HG02763 (cell line): ENCODE results near the gene MED13.
"Not testable (repeated sequence)": the region's sequence is repeated elsewhere in the genome, so short reads cannot be mapped to it uniquely, and the experiment has no call there.

ENCODE experiments used
- ATAC-seq: cut with Tn5 transposase; IDR thresholded peaks from one replicate; pipeline ENCODE4 v1.9.1; 2021; ENCODE audit warnings: mild to moderate bottlenecking, moderate library complexity; ENCODE audit not compliant: unreplicated experiment

Gene MED13

DNA sequence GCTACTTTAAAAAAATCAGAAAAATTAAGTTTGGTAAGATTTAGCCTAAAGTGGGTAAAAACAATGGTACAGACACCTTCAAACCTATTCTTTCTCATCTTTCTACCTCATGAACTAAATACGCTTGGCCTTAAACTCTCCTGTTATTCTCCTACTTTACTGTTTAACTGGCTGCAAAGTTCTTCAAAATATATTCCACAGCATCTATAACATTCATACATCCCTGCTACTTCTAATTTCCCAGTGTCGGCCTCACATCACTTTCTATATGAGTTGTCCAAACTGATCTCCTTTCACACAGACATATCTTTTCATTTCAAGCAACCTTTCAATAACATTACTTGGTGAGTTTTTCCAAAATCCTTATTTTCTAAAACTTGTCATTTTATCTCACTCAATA lies 64.0 kb downstream of the MED13 start:
- ATAC-seq: no peak

DNA sequence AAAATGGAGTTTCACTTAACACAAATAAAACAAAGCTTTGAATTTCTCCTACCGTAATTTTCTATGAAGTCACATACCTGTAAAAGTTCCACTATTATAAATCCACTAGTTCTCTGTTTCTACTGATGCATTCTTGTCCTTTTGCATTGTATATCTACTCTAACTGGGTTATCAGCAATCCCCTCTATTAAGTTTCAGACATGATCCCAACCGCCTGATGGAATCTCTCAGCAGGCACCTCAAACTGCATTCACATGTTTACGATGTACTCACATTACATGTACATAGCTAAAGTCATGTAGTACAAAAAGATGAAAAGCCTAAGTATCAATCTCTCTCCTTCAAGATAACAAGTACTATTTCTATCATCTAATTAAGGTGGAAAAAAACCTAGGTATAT lies 64.9 kb downstream of the MED13 start:
- ATAC-seq: no peak

DNA sequence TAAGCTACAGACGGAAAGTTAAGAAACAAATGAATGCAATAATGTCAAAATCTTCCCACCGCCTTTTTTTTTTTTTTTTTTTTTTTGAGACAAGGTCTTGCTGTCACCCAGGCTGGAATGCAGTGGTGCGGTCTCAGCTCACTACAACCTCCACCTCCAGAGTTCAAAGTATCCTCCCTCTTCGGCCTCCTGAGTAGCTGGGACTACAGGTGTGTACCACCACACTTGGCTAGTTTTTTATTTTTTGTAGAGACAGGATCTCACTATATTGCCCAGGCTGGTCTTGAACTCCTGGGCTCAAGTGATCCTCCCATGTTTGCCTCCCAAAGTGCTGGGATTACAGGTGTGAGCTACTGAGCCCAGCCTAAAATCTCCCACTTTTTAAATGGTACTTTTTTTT lies 66.5 kb downstream of the MED13 start:
- ATAC-seq: not testable (repeated sequence)

DNA sequence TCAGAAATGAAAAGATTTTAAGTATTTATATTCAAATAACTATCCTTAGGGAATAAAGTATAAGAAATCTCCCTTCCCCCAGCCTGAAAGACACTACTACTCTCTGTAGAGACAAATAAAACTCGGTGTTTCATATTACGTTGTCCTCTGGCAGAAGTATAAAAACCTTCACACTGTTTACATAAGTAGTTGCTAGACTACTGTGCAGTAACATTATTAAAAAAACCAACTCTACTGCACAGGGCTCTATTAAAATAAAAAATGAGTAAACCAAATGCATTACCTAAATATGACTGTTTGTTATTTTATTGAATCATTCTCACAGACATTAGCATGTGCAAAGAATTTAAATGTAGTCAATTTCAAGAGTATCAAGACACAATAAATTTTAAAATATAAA lies 67.4 kb downstream of the MED13 start:
- no peak for ATAC-seq

DNA sequence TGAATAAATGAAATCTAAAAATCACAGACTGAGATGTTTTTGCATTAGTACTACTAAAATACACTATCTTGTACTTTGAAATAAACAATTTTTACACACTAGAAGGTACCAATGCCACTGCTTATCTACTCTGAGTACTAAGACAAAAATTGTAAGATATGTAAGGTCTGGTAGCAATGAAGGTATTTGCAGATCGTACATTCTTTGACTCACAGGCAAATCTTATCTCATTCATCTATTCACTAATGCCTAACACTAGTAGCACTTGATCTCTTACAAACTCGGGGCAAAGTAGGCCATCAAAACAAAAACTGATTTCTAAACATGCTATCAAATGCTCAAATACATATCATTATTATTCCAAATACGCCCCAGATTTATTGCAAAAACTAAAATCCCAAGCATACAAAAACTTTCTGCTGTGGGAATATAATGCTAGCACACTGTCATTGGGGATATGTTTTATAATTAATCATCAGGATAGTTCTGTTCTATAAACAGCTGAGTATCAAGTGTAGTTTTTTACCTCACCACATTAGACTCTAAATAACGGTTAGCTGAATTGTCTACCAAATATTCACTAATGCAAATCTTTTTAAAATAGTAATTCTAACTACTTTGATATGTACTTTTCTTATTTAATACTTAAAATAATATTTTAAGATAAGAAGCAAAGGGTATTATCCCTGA lies 68.0 kb downstream of the MED13 start:
- no peak for ATAC-seq

DNA sequence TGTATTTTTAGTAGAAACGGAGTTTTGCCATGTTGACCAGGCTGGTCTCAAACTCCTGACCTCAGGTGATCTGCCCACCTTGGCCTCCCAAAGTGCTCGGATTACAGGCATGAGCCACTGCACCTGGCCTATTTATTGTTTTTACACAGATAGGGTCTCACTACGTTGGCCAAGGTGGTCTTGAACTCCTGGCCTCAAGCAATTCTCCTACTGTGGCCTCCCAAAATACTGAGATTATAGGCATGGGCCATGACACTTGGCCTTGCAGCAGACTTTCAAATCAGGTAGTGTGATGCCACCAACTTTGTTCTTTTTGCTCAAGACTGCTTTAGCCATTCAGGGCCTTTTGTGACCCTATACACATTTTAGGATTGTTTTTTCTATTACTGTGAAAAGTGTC lies 75.6 kb downstream of the MED13 start:
- ATAC-seq: no peak

DNA sequence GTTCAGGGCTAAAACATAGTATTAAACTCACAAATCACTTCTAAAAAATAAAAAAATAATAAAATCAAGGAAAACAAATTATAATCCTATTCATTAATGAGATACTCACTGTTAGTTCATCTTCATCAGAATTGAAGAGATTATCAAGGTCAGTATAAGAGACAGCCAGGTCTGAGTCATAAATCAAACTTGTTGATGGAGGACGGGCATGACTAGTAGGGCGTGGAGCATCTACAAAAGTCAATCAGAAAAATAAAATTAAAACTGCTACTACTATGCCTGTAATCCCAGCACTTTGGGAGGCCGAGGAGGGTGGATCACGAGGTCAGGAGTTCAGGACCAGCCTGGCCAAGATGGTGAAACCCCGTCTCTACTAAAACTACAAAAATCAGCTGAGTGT lies 78.2 kb downstream of the MED13 start:
- no peak for ATAC-seq

DNA sequence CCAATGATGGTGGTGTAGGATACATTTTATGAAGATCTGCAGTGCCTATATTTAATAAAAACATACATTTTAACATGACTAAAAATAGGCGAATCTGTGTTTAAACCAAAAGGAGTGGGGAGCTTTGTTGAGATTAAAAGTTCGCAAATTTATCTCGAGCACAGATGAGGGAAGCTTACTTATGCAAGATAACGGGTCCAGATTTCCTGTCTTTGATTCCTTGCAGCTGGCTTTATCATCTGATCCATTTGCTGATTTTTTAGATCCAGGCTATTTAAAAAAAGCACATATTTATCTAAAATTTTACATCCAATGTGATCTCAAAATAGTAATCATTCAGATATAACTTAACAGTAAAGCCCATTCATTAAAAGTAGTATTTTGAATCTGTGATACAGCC lies 80.3 kb downstream of the MED13 start:
- ATAC-seq: no peak

DNA sequence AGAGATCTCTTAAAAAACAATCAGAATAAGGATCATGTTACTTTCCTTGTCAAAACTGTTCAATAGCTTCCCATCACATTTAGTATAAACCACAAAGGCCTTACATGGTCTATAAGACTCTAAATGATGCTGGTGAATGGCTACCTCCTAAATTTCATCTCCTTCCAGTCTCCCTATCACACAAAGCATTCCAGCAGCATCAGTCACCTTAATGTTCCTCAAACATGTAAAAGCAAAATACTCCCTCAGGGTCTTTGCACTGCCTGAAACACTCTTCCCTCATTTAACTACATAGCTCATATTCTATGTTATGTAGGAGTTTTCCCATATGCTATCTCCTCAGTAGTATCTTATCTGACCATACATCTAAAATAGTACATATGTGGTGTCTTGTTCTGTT lies 83.8 kb downstream of the MED13 start:
- ATAC-seq: no peak

DNA sequence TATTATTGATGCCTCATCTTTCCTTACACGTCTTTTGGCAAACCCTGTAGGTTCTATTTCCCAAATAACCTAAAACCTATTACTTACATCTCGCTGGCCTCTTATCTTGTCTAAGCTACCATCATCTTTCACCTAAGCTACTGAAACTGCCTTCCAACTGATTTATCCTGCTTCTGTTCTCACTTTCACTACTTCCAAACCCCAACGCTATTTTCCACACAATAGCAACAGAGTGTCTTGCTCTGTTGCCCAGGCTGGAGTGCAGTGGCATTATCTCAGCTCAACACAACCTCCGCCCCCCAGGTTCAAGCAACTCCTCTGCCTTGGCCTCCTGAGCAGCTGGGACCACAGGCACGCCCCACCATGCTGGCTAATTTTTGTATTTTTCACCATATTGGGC lies 84.5 kb downstream of the MED13 start:
- no peak for ATAC-seq

DNA sequence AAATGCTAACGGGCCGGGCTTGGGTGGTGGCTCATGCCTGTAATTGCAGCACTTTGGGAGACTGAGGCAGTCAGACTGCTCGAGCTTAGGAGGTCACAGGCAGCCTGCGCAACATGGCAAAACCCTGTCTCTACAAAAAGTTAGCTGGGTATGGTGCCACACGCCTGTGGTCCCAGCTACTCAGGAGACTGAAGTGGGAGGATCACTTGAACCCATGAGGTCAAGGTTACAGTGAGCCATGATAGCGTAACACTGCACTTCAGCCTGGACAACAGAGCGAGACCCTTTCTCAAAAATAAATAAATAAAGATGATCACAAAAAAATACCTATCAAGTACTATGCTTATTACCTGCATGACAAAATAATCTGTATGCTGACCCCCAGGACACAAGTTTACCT lies 91.0 kb downstream of the MED13 start:
- ATAC-seq: no peak

DNA sequence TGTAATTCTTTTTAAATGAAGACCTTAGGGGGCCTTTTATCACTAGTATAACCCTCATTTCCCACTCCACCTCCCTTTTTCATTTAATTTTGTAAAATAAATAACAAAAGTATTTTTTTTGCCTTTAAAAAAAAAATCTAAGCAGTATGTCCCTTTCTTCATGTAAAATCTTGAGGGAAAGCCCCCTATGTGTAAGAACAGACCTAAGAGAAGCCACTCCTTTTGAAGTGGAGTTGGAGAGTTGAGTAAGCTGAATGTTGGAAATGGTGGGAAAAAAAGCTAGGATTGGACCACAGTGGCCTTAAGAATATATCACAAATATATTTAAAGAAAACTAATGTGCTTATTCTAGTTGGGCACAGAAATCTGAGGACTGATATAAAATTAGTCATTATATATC lies 92.8 kb downstream of the MED13 start:
- ATAC-seq: no peak

DNA sequence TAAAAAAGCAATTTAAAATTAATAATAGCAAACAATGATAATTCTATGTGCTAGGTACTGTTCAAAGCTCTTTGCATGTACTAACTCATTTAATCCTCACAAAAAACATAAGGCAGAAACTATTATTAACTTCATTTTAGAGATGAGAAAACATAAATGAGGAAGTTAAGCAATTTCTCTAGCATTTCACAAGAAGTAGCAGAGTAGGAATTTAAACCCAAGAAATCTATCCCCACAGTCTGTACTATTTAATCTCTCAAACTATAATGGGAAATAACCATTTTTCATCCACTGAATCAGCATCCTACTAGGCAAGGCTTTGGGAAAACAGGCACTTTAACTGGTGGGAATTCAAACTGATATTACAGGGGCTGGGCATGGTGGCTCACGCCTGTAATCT lies 95.0 kb downstream of the MED13 start:
- ATAC-seq: no peak

DNA sequence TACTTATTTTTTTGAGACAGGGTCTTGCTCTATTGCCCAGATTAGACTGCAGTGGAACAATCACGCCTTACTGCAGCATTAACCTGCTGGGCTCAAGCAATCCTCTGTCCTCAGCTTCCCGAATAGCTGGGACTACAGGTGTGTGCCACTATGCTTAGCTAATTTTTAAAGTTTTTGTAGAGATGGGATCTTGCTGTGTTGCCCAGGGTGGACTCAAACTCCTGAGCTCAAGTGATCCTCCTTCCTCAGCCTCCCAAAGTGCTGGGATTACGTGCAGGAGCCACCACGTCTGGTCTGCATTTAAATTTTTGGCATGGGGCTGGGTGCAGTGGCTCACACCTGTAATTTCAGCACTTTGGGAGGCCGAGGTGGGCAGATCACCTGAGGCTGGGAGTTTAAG lies 96.3 kb downstream of the MED13 start:
- ATAC-seq: no peak

DNA sequence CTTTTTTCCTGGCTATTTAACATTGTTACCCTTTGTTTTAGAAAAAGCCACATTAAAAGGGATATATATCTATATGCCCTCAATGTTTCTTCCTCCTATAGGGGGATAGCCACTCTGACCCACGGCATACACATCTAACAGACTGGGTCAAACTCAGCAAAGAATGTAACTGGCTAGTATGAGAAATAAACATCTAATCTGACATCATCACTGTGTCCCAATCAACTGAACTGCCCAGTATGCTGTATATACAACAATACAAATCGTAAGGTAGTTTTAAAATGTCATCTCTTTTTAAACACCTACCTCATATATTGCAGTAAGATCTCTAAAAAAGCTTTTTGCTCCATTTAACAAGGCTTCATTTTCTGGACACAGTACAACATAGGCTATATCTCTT lies 97.3 kb downstream of the MED13 start:
- no peak for ATAC-seq

DNA sequence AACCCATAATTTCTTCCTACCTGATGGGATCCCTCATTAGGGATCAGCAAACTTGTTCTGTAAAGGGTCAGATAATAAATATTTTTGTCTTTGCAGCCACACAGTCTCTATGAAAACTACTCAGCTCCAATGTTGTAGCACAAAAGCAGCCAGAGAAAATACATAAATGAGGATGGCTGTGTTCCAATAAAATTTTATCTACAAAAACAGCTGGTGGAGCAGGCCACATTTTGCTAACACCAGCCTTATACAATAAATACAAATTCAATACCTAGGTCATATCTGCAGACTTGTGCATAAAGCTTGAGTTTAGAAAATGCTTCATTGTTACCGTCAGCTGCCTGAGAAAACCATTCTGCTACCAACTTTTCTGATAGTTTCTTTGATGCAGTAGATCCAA lies 98.9 kb downstream of the MED13 start:
- no peak for ATAC-seq

DNA sequence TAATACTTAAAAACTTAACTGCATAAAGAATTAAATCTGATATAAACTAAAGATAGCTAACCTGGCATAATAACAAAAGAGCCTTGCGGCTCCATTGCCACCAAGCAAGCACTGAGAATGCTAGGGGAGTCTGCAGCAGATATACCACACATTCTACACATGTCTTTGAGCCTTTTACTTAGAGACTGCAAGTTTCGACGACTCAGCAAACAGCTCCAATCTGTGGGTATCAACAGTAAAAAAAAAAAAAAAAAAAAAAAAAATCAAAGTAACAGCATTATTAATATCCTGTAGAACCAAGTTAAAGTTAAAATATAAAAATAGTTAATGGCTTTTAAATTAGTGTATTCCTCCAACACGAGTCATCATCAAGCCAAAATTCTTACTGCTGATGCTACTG lies 109.5 kb downstream of the MED13 start:
- ATAC-seq: no peak

DNA sequence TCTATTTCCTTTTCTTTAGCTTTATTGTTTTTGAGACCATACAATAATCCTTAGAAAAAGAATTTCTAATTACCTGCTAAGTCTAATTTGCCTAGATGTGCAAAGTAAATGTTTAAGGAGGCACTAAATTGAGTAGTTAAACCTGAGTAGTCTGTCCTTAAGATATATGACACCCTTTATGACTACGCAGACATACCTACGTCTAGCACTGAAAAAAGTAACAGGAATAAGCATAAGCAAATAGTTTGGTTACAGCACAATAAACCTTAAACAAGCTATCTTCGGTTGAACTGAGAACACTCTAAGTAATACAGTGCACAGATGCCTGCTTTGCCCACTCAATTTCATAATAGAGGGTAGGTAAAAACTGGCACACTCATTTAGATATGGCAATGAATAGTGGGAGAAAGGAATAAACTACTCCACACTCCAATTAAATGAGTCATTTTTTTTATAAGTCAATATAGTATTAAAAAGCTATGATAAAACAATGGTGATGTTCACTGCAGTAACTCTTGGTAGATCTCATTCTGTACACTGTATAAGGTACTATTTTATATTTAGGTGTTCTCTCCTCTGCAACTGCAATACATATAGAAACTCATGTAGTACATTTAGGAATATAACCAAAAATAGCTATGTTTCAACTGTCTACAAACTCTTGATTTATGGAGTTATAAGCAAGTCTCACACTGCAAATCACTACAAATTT lies 117.6 kb downstream of the MED13 start:
- ATAC-seq: no peak

DNA sequence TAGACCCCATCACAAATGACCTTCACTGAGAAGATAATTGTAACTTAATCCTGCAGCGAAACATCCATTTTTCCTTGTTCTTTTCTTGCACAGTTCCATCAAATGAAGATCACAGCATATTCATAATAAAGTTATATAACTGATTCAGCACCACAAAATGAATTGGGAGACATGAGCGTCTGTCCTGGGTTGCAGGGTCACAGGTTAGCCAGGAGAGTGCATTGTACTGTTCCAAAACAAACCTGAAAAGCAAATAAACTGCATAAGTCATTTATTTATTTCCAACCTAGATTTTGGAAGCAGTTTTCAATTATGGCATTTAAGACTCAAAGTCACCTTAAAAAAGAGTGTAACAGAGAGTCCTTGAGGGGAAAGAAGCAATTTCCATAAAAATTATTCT lies 118.7 kb downstream of the MED13 start:
- ATAC-seq: no peak

DNA sequence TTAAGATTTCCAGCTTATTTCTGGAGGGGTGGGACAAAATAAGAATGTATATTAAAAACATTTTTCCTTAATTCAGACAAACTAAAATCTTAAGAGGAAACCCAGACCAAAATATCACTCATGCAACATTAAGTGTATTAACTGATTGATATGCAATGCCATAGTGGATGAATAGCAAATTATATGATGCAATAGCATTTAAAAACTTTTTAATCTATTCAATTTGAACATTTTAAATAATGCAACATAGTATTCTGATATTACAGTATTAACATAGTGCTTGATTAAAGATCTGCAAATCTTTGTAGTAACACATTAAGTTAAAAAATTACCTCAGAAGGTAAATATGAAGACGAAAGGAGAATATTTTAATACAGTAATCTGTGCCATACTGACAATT lies 122.0 kb downstream of the MED13 start:
- no peak for ATAC-seq

DNA sequence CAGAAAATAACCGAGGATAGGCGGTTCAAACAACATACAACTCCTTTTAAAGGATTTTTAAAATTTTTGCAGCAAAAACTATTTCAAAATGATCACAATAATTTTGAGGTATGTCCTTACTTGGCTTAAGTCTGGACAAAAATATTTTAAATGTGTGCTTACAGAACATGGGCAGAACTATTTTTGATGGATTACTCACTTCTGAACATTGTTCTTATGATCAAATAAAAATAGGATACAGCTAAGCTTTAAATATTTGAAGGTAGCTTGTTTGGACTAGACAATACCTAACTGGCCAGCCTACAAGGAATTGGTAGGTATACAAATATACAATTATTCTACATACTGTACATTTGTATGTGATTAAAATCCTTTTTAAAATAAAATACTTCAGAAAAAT lies 123.0 kb downstream of the MED13 start:
- no peak for ATAC-seq

DNA sequence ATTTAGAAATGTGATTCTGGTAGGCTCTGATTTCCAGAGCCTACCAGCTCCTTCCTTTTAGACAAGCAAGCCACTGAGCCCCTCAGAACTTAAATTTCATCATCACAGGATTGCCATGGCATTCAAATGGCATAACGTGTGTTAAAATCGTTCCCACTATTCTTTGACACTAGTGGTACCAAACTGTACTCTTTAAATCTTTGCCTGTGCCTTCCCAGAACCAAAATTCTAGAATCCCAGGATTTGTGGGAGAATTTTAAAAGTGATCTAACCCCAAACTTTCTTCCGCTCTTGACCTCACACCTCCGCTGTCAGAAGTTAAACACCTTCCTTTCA lies 137.0 kb downstream of the MED13 start:
- ATAC-seq: no peak
